B cell (primary cell): ENCODE measurements around the gene BMP2K.

Experiments
- CTCF ChIP-seq: fragments of 200-600 bp; IDR thresholded peaks from one replicate; pipeline ENCODE4 v1.8.0; 2022; ENCODE audit warnings: antibody characterized with exemption, mild to moderate bottlenecking
- EZH2 ChIP-seq: IDR thresholded peaks from 2 replicates; pipeline ENCODE4 v1.6.1; 2012; ENCODE audit warnings: borderline replicate concordance, low read depth, mild to moderate bottlenecking, moderate library complexity, low read length; ENCODE audit not compliant: insufficient read depth, poor library complexity, severe bottlenecking

- TF ChIP-seq CTCF (no peak), EZH2 (no peak)
These were observed 5.0 kb downstream of the BMP2K start for GRCh38 chr4:78781139-78781538.
